Endothelial cell of umbilical vein (primary cell): ENCODE data around the gene PRKCB. TPM values are rescaled to one million over a fixed set of nuclear protein-coding genes. Genes with fewer than 3 reads are reported as not detected.

Source experiments
- BruUV-seq: library from RNA; stranded (reverse); fragments of 400-500 nt; replicated peaks from 2 replicates; lab custom pipeline; 2021; lab: Mats Ljungman, UMichigan
- CTCF ChIA-PET: fragments of 300-600, 350-600 bp; sonication (Branson Sonifier 250); formaldehyde crosslinking; loops from one replicate; lab custom pipeline; 2021; ENCODE audit warnings: antibody characterized with exemption, inconsistent platforms; lab: Charles Lee
- POLR2A ChIA-PET: fragments of 300-600, 350-600 bp; sonication (Branson Sonifier 250); formaldehyde crosslinking; loops from one replicate; lab custom pipeline; 2021; ENCODE audit warnings: antibody characterized with exemption, inconsistent platforms; lab: Charles Lee
- DNase-seq: peaks from one replicate; pipeline ENCODE4 v3.0.0-alpha.2; 2011; ENCODE audit warnings: low read depth, low spot score
- FAIRE-seq: peaks from 2 replicates; lab custom pipeline; 2011; peaks lifted over from hg19 to GRCh38; lab: Jason Lieb, UNC
- H2AFZ ChIP-seq: 2 replicates; pipeline ENCODE4 v1.6.0; 2012; ENCODE audit warnings: low read depth, low read length, control low read depth, inconsistent platforms
- H3K27ac ChIP-seq: 2 replicates; pipeline ENCODE4 v1.5.1; 2011; ENCODE audit warnings: low read depth, mild to moderate bottlenecking, control low read depth, low read length, moderate library complexity; ENCODE audit not compliant: insufficient read depth
- H3K27me3 ChIP-seq, 2 experiments: 2 replicates each; pipeline versions ENCODE4 v1.6.0 to v1.6.1; 2011; ENCODE audit warnings: low read length in 2 of 2, mixed read lengths in 1 of 2; ENCODE audit not compliant: control insufficient read depth in 2 of 2, insufficient read depth in 2 of 2
- H3K36me3 ChIP-seq, 2 experiments: 2 replicates in 1 of 2; 3 replicates in 1 of 2; pipeline ENCODE4 v1.5.1; 2011; ENCODE audit warnings: low read length in 2 of 2, mild to moderate bottlenecking in 1 of 2, moderate library complexity in 1 of 2; ENCODE audit not compliant: control insufficient read depth in 2 of 2, insufficient read depth in 2 of 2; ENCODE audit errors: extremely low read depth in 1 of 2
- H3K4me1 ChIP-seq: 3 replicates; pipeline ENCODE4 v1.5.1; 2011; ENCODE audit warnings: mild to moderate bottlenecking, low read length; ENCODE audit not compliant: control insufficient read depth, insufficient read depth; ENCODE audit errors: extremely low read depth
- H3K4me2 ChIP-seq: 2 replicates; pipeline ENCODE4 v1.6.1; 2011; ENCODE audit warnings: low read length, control low read depth, mixed read lengths; ENCODE audit not compliant: insufficient read depth
- H3K4me3 ChIP-seq, 3 experiments: fragments of 200-600 bp in 1 of 3; sonication (generic), shearing (Covaris generic) in 1 of 3; replicated peaks in 1 of 3; 2 replicates each; pipeline ENCODE4 v1.5.1; 2011 to 2016; ENCODE audit warnings: control low read depth in 3 of 3, low read length in 3 of 3, mild to moderate bottlenecking in 2 of 3, inconsistent platforms in 1 of 3, low read depth in 1 of 3, moderate library complexity in 1 of 3; ENCODE audit not compliant: insufficient read depth in 1 of 3
- H3K79me2 ChIP-seq: 2 replicates; pipeline ENCODE4 v1.6.0; 2012; ENCODE audit warnings: low read length, inconsistent platforms; ENCODE audit not compliant: control insufficient read depth, insufficient read depth
- H3K9ac ChIP-seq: replicated peaks from 2 replicates; pipeline ENCODE3; 2011; ENCODE audit warnings: low read length, control low read depth; ENCODE audit not compliant: insufficient read depth; ENCODE audit errors: extremely low read depth
- H3K9me1 ChIP-seq: replicated peaks from 3 replicates; pipeline ENCODE4 v1.6.0; 2011; ENCODE audit warnings: mild to moderate bottlenecking, low read length; ENCODE audit not compliant: control insufficient read depth, insufficient read depth; ENCODE audit errors: extremely low read depth
- H3K9me3 ChIP-seq: replicated peaks from 2 replicates; pipeline ENCODE4 v1.5.1; 2012; ENCODE audit warnings: low read length, inconsistent platforms; ENCODE audit not compliant: control insufficient read depth, insufficient read depth
- H4K20me1 ChIP-seq: replicated peaks from 2 replicates; pipeline ENCODE3; 2011; ENCODE audit warnings: mild to moderate bottlenecking, low read length; ENCODE audit not compliant: control insufficient read depth, insufficient read depth; ENCODE audit errors: extremely low read depth
- FOS ChIP-seq: IDR thresholded peaks from 2 replicates; pipeline ENCODE4 v1.6.1; 2011; ENCODE audit warnings: mild to moderate bottlenecking, low read length, moderate library complexity, borderline replicate concordance; ENCODE audit not compliant: insufficient read depth
- MAX ChIP-seq: IDR thresholded peaks from 2 replicates; pipeline ENCODE4 v1.6.1; 2011; ENCODE audit not compliant: insufficient read depth, insufficient read length
- POLR2AphosphoS5 ChIP-seq: IDR thresholded peaks from 2 replicates; pipeline ENCODE4 v1.6.1; 2012; ENCODE audit warnings: low read depth, mild to moderate bottlenecking, control low read depth, low read length, moderate library complexity; ENCODE audit not compliant: insufficient read depth
- dilution Hi-C: fragments of 300-500 bp; cut with MboI; formaldehyde crosslinking; loops from one replicate; pipeline ENCODE4 v1.15.0; 2019; ENCODE audit warnings: low sequenced_read_pairs; ENCODE audit not compliant: extremely low pct_ligation_motif_present
- intact Hi-C: fragments of 100-400 bp; cut with micrococcal nuclease; formaldehyde crosslinking; loops from one replicate; pipeline ENCODE4 v1.10.0; 2022
- polyA plus RNA-seq, 4 experiments: library from polyadenylated mRNA; depleted of rRNA in 3 of 4; stranded (reverse) in 3 of 4; unstranded in 1 of 4; fragments of >200 nt; gene quantifications; 2 replicates each; pipeline versions ENCODE4 v1.2.1 to v1.2.3, GENCODE V29; 2011 to 2012; ENCODE audit warnings: missing spikeins in 1 of 4
- total RNA-seq: library from RNA; stranded (reverse); gene quantifications from 2 replicates; pipeline ENCODE4 v1.2.3, GENCODE V29; 2021

PRKCB gene
- total and polyA plus RNA-seq, 2 donors (not counting 3 experiments of a cell fraction or from before 2014, with no cell fraction given), result 0.01 TPM; not detected in 1

GRCh38 chr16:24152826-24153225, 317.0 kb downstream of the PRKCB start:
- TF ChIP-seq POLR2AphosphoS5, result no peak
- no peak for TF ChIP-seq MAX
- no peaks in the 10 kb centered on the region for H4K20me1 ChIP-seq
- no peaks in the 10 kb centered on the region for H3K9me1 ChIP-seq
- H3K4me3 ChIP-seq, result no peak overlapping the region
- no peak overlapping the region for H3K9ac ChIP-seq
- dilution Hi-C loops (no loop called here), intact Hi-C loops (no loop called here)
- no peak overlapping the region for H3K4me2 ChIP-seq
- FAIRE-seq (no peak), DNase-seq (no peak)
- peak overlapping the region; percentile 97 for H3K27ac ChIP-seq
- ChIA-PET POLR2A (no interaction called here), CTCF (interaction anchor here (1.3 to 2.4 kb wide), 4 partner anchors 10 to 100 kb away, joined by 3 to 18 read pairs (median 9); no protein-coding TSS in a partner anchor)
- H2AFZ ChIP-seq, result no peak overlapping the region
- BruUV-seq, result no TSS peak
- no peaks in the 10 kb centered on the region for H3K36me3 ChIP-seq
- H3K4me1 ChIP-seq, result peaks cover 39% of the 10 kb centered on the region
- no peaks in the 10 kb centered on the region for H3K27me3 ChIP-seq
- no peaks in the 10 kb centered on the region for H3K9me3 ChIP-seq
- no peaks in the 10 kb centered on the region for H3K79me2 ChIP-seq

GRCh38 chr16:24156777-24157176, 321.0 kb downstream of the PRKCB start:
- FAIRE-seq, result peak; percentile 69
- CTCF ChIA-PET, result no interaction called here
- POLR2A ChIA-PET, result no interaction called here

More at GRCh38 chr16:24156777-24157176, 321.0 kb downstream of the PRKCB start:
- Histone ChIP-seq H3K9me1 (no peaks in the 10 kb centered on the region), H3K4me1 (peaks cover 22% of the 10 kb centered on the region), H4K20me1 (no peaks in the 10 kb centered on the region), H3K4me3 (no peak overlapping the region), H3K36me3 (no peaks in the 10 kb centered on the region), H3K4me2 (no peak overlapping the region), H3K9ac (no peak overlapping the region), H3K27me3 (no peaks in the 10 kb centered on the region), H3K27ac (no peak overlapping the region), H3K9me3 (no peaks in the 10 kb centered on the region), H2AFZ (no peak overlapping the region), H3K79me2 (no peaks in the 10 kb centered on the region)
- dilution Hi-C loops (no loop called here), intact Hi-C loops (no loop called here)
- TF ChIP-seq FOS (peak; percentile 66), POLR2AphosphoS5 (no peak)
- peak; percentile 19 for DNase-seq
- BruUV-seq, result no TSS peak
